ENCODE measurements around the gene PTGES2. TPM values are rescaled to one million over a fixed set of nuclear protein-coding genes. Genes with fewer than 3 reads are reported as not detected.
"Not testable (repeated sequence)": the region's sequence is repeated elsewhere in the genome, so short reads cannot be mapped to it uniquely, and the experiment has no call there.

The PTGES2 gene
- polyA plus RNA-seq, 4 donors = 40.7 to 66.7 (median 44.3) TPM

GRCh38 chr9:128092199-128092977 lies 35.1 kb downstream of the PTGES2 start:
- DNase-seq (ENCODE audit: low read depth in 4 of 4, low spot score in 3 of 4) = no peak

- no peak for DNase-seq (ENCODE audit: low read depth in 4 of 4, low spot score in 3 of 4)
Measured at GRCh38 chr9:128091571-128091970, 36.0 kb downstream of the PTGES2 start.

GRCh38 chr9:128091144-128091543 lies 36.4 kb downstream of the PTGES2 start:
- DNase-seq (ENCODE audit: low read depth in 4 of 4, low spot score in 3 of 4) = peak in 1 of 4 donors; percentile 78

- DNase-seq (ENCODE audit: low read depth in 4 of 4, low spot score in 3 of 4) = no peak
Measured at GRCh38 chr9:128089299-128089698, 38.2 kb downstream of the PTGES2 start.

- DNase-seq (ENCODE audit: low read depth in 4 of 4, low spot score in 3 of 4) = no peak
Measured at GRCh38 chr9:128088253-128088945, 39.1 kb downstream of the PTGES2 start.

GRCh38 chr9:128087262-128087661 lies 40.3 kb downstream of the PTGES2 start:
- DNase-seq (ENCODE audit: low read depth in 4 of 4, low spot score in 3 of 4) = no peak

DNA sequence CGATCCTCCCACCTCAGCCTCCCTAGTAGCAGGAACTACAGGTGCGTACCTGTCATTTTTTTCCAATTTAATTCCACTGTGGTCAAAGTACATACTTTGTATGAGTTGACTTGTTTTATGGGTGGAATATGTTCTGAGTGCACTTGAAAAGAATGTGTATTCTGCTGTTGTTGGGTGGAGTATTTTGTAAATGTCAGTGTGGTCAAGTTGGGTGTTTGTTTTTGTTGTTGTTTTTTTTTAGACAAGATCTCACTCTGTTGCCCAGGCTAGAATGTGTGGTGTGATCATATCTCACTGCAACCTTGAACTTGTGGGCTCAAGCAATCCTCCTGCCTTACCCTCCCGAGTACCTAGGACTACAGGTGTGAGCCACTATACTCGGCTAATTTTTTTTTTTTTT lies 41.6 kb downstream of the PTGES2 start:
- DNase-seq (ENCODE audit: low read depth in 4 of 4, low spot score in 3 of 4) = no peak

GRCh38 chr9:128084746-128085145 lies 42.8 kb downstream of the PTGES2 start:
- no peak for DNase-seq (ENCODE audit: low read depth in 4 of 4, low spot score in 3 of 4)

DNA sequence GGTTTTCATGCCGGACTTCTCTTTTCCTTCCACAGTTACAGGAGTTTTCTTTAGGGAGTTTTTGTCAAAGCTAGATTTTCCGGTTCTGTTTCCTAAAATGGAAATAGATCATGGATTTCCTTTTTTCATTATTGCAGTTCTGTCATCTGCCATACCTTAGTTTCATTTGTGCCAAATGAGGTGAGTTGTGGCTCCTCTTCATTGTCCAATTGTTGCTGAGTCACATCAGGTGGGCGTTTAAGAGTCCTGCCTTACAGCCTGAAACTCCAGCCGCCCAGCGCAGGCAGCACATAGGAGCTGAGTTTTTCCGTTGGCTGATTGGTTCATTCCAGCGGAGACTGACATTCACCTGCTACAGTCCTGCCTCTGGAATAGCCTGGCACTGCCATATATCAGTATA lies 45.4 kb downstream of the PTGES2 start:
- no peak for DNase-seq (ENCODE audit: low read depth in 4 of 4, low spot score in 3 of 4)

- peak in 2 of 4 donors; percentile 74 to 77 for DNase-seq (ENCODE audit: low read depth in 4 of 4, low spot score in 3 of 4)
Measured at GRCh38 chr9:128081056-128081455, 46.5 kb downstream of the PTGES2 start.

GRCh38 chr9:128080206-128080605 lies 47.3 kb downstream of the PTGES2 start:
- no peak for DNase-seq (ENCODE audit: low read depth in 4 of 4, low spot score in 3 of 4)

DNA sequence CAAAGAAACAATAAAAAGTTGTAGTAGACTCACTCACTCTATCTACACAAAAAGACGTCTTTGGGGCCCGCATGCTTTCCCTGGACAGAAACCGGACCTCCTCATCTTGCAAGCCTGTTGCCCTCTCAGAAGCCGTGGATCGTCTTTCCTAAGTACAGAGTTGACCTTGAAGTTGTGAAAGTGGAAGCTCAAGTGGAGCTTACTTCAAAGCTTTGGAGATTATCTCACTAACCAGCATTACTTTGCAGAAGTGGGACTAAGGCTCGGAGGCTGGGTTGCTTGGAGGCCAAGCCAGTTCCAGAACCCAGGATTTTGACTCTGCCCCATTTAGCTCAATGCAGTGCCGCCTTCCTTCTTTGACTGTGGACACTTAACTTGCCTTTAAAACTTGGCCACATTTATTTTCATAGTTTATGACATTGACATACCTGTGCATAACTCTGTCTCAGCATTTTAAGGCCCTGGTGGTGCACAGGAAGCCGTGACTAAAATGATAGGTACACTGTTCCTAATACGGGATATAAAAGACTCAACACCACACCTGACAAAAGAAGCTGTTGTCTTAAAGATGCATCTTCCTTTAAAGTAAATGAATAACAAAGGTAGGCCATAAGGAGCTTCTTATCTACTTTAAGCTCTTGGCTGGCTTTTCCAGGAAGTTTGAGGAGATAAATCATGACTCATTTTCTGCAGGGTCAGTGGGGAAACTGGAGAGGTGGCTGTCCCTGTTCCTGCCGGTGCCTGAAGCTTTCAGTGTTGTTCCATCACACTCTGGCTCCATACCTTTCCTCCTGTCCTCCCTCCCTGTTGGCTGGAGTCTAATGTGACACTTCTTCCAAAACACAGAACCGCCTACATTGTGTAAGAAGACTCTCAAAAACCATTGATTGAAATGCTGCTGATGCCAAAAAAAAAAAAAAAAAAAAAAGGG lies 48.8 kb downstream of the PTGES2 start:
- no peak for DNase-seq (ENCODE audit: low read depth in 4 of 4, low spot score in 3 of 4)

DNA sequence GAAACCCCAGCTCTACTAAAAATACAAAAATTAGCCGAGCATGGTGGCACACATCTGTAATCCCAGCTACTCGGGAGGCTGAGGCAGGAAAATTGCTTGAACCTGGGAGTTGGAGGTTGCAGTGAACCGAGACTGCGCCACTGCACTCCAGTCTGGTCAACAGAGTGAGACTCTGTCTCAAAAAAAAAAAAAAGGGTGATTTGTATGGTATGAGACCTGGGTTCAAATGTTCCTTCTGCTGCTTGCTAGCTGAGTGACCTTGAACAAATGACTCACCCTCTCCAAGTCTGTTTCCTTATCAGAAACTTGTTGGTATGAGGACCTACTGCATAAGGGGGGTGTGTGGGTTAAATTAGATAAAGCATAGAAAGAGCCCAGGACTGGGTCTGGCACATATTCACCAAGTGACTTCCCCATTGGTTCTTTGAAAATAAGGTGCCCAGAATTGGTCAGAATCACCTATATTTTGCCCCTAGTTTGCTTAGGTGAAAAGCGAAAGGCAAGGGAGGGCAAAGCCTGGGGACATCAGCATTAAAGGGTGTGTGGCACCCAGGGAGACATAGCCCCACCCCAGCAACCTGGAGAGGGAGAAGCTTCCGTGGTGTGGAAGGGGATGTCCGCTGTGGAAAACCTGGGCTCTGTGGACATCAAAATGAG lies 49.6 kb downstream of the PTGES2 start:
- DNase-seq (ENCODE audit: low read depth in 4 of 4, low spot score in 3 of 4) = no peak

- DNase-seq (ENCODE audit: low read depth in 4 of 4, low spot score in 3 of 4) = no peak
Measured at GRCh38 chr9:128073253-128073886, 54.2 kb downstream of the PTGES2 start.

GRCh38 chr9:128072144-128073021 lies 55.1 kb downstream of the PTGES2 start:
- DNase-seq (ENCODE audit: low read depth in 4 of 4, low spot score in 3 of 4) = no peak

GRCh38 chr9:128071475-128071874 lies 56.1 kb downstream of the PTGES2 start:
- not testable (repeated sequence) for DNase-seq (ENCODE audit: low read depth in 4 of 4, low spot score in 3 of 4)

GRCh38 chr9:128070874-128071273 lies 56.7 kb downstream of the PTGES2 start:
- DNase-seq (ENCODE audit: low read depth in 4 of 4, low spot score in 3 of 4) = no peak

Measured in right renal pelvis (tissue), 4 donors.